Subcutaneous adipose tissue (tissue), 4 donors: ENCODE measurements around the gene DIAPH3. TPM values are rescaled to one million over a fixed set of nuclear protein-coding genes. Genes with fewer than 3 reads are reported as not detected.

Source experiments
- total RNA-seq, 4 donors: library from RNA; depleted of rRNA; stranded (reverse); fragments of >200 nt; gene quantifications; one replicate each; pipeline ENCODE4 v1.1.0, GENCODE V29; 2016
- TF ChIP-seq, protein P1 (sequence below): fragments of 450-650 bp; IDR thresholded peaks from one replicate; pipeline ENCODE4 v1.5.1; 2016; ENCODE audit warnings: low read depth, mild to moderate bottlenecking, control low read depth, antibody characterized with exemption, moderate library complexity

The DIAPH3 gene
- total RNA-seq, 4 donors from 2014 or later = 0.38 to 1.5 (median 0.66) TPM; not detected in 1

GRCh38 chr13:59834801-59835200 is 328.9 kb downstream of the DIAPH3 start:
- TF ChIP-seq, protein P1, sequence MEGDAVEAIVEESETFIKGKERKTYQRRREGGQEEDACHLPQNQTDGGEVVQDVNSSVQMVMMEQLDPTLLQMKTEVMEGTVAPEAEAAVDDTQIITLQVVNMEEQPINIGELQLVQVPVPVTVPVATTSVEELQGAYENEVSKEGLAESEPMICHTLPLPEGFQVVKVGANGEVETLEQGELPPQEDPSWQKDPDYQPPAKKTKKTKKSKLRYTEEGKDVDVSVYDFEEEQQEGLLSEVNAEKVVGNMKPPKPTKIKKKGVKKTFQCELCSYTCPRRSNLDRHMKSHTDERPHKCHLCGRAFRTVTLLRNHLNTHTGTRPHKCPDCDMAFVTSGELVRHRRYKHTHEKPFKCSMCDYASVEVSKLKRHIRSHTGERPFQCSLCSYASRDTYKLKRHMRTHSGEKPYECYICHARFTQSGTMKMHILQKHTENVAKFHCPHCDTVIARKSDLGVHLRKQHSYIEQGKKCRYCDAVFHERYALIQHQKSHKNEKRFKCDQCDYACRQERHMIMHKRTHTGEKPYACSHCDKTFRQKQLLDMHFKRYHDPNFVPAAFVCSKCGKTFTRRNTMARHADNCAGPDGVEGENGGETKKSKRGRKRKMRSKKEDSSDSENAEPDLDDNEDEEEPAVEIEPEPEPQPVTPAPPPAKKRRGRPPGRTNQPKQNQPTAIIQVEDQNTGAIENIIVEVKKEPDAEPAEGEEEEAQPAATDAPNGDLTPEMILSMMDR = no peak

GRCh38 chr13:59829690-59830089 is 334.0 kb downstream of the DIAPH3 start:
- TF ChIP-seq, protein P1 = no peak

DNA sequence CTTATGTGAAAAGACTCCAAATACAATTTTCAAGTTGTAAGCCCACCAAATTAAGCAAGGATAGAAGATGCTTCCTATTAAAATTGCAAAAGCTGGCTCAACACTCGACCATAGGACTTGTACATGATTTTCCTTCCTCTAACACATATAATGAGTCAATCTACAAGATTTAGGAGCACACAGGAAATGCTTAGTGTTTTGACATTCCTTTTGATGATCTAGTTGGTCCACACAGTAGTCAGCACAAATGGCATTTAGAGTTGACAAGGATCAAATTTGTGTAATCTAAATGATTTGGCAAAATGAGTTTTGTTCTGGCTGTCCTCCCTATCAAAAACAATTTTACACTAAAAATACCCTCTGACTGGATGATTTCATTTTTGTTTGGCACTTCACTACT is 340.2 kb downstream of the DIAPH3 start:
- TF ChIP-seq, protein P1 = no peak

DNA sequence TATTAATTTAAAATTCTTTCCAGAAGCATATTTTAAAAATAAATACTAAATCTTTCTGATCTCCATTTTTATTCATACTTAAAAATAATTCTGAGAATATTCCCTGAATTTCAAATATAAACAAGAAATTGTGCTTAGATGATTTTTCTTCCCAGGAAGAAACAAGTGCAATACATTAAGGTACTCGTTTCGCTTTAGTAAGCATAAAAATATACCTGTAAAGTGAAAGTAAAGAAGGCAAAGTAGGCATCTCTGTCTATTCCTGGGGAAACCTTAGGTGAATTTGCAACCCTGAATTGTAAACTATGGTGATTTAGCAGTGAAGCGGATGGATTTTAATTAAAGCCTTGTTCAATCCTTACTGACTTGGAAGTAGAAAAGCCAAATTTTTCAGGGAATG is 354.2 kb downstream of the DIAPH3 start:
- TF ChIP-seq, protein P1 = no peak

DNA sequence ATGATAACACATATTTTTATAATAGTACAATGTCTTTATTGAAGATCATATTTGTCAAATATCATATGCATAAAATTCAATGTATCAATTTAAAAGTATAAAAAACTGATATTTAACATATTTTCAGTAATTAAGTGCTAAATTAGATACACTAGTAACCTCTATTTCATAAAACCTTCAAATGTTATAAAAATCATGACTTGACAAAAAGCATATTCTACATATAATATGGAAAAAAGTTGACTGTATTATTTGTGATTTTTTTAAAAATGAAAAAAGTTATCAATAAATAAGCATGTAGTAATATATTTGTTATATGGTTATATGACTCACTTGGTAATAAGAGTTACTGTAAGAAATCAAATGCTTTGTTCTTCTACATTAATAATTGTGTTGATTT is 356.9 kb downstream of the DIAPH3 start:
- TF ChIP-seq, protein P1 = no peak

DNA sequence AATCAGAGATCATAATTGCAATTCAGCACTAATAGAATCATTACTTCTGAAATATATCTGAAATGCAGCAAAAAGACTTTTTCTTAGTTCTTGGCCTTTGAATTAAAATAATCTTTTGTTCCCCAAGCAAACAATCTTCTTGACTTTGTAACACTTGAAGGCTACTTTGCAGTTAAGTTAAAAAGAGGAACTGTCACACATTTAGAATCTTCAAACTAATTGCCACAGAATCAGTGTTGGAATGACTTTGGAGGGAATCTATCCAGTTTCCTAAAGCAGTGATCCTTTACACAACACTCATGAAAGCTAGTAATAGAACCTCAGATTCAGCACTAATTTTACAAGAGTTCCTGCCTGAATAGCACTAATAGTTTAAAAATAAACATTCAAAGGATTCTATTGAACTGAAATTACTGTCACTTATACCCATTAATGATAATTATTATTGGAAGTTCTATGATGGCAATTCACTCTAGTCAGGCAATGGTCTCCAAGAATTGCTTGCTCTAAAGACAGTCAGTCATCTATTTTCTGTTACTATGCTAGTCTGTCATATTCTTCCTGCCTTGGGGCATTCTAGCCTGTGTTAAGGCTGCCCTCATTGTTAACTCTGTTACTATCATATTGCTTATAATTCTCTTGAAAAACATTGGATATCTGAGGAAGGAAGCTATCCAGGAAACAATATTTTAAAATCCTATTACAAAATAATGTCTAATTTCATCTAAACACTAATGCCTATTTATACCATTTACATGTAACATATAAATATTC is 362.4 kb downstream of the DIAPH3 start:
- TF ChIP-seq, protein P1 = no peak

- TF ChIP-seq, protein P1 = no peak
Observed at GRCh38 chr13:59793107-59793506, 370.6 kb downstream of the DIAPH3 start.
